ENCODE results near the gene RELN. TPM values are rescaled to one million over a fixed set of nuclear protein-coding genes. Genes with fewer than 3 reads are reported as not detected.

The RELN gene
- total and polyA plus RNA-seq, 2 donors (not counting 1 experiment from before 2014, with no cell fraction given), result 0.33 to 31.8 TPM

DNA sequence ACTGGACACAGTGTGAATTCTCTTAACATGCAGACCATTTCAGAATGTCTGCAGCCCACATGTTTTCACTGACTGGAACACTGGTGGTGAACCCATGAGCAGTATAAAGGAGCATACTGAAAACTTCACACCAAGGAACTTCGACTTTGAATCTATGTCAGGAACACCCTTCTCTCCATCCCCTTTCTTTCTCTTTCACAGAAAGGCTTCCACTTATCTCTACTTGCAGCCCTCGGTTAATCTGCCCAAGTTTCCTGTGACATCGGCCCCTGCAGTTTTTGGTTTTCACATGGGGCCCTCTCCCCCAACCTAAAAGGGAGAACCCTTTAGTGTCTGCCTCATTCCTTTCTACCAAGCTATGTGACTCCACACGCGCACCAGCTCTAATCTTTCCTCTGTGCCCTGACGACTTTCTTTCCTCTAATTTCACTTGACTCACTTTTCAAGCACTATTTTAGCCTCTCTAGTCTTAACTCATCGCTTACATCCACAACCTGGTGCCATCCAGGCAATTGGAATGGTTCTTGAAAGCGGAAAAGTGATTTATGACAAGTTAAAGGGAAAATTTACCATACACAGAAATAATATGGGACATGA lies 70.1 kb downstream of the RELN start:
- DNase-seq (ENCODE audit: low read depth in 2 of 2), result no peak
- H3K27me3 ChIP-seq (ENCODE audit: control insufficient read depth, insufficient read depth, low read length), result no peaks in the 10 kb centered on the region
- no peak overlapping the region for H3K27ac ChIP-seq (ENCODE audit: insufficient read depth, low read length)
- H2AFZ ChIP-seq (ENCODE audit: low read length), result no peak overlapping the region
- TF ChIP-seq CTCF (conservative IDR thresholded peaks at IDR 0.05 in 1 of 2, IDR thresholded peaks at IDR 0.05 in 1 of 2; ENCODE audit: low read depth in 1 of 2, low read length in 2 of 2), result no peak
- no peak for TF ChIP-seq EZH2 (IDR thresholded peaks at IDR 0.05; ENCODE audit: low read length, missing control alignments)
- H3K4me3 ChIP-seq (replicated peaks in 1 of 4; ENCODE audit: control extremely low read depth in 1 of 4, insufficient read depth in 1 of 4, low read depth in 3 of 4, low read length in 4 of 4), result no peak overlapping the region
- H4K20me1 ChIP-seq (ENCODE audit: control insufficient read depth, extremely low read depth, insufficient read depth, low read length), result no peaks in the 10 kb centered on the region
- H3K9ac ChIP-seq (ENCODE audit: insufficient read depth, low read length), result no peak overlapping the region
- H3K4me1 ChIP-seq (ENCODE audit: control insufficient read depth, extremely low read depth, insufficient read depth, low read length), result no peaks in the 10 kb centered on the region
- no peaks in the 10 kb centered on the region for H3K36me3 ChIP-seq (ENCODE audit: control insufficient read depth, insufficient read depth, low read length)
- H3K4me2 ChIP-seq (ENCODE audit: extremely low read depth, insufficient read depth, low read length), result no peak overlapping the region
- no peaks in the 10 kb centered on the region for H3K9me3 ChIP-seq (ENCODE audit: control insufficient read depth, insufficient read depth, low read depth, low read length)
- H3K79me2 ChIP-seq (ENCODE audit: control insufficient read depth, insufficient read depth, low read length), result no peaks in the 10 kb centered on the region

GRCh38 chr7:103918631-103919271 lies 70.7 kb downstream of the RELN start:
- H3K79me2 ChIP-seq (ENCODE audit: control insufficient read depth, insufficient read depth, low read length), result no peaks in the 10 kb centered on the region
- H3K27me3 ChIP-seq (ENCODE audit: control insufficient read depth, insufficient read depth, low read length), result no peaks in the 10 kb centered on the region
- no peak for TF ChIP-seq EZH2 (IDR thresholded peaks at IDR 0.05; ENCODE audit: low read length, missing control alignments)
- TF ChIP-seq CTCF (conservative IDR thresholded peaks at IDR 0.05 in 1 of 2, IDR thresholded peaks at IDR 0.05 in 1 of 2; ENCODE audit: low read depth in 1 of 2, low read length in 2 of 2), result no peak
- H2AFZ ChIP-seq (ENCODE audit: low read length), result no peak overlapping the region
- H4K20me1 ChIP-seq (ENCODE audit: control insufficient read depth, extremely low read depth, insufficient read depth, low read length), result no peaks in the 10 kb centered on the region
- H3K36me3 ChIP-seq (ENCODE audit: control insufficient read depth, insufficient read depth, low read length), result no peaks in the 10 kb centered on the region
- no peak overlapping the region for H3K4me2 ChIP-seq (ENCODE audit: extremely low read depth, insufficient read depth, low read length)
- H3K9me3 ChIP-seq (ENCODE audit: control insufficient read depth, insufficient read depth, low read depth, low read length), result no peaks in the 10 kb centered on the region
- no peak for DNase-seq (ENCODE audit: low read depth in 2 of 2)
- H3K4me1 ChIP-seq (ENCODE audit: control insufficient read depth, extremely low read depth, insufficient read depth, low read length), result no peaks in the 10 kb centered on the region
- H3K4me3 ChIP-seq (replicated peaks in 1 of 4; ENCODE audit: control extremely low read depth in 1 of 4, insufficient read depth in 1 of 4, low read depth in 3 of 4, low read length in 4 of 4), result no peak overlapping the region
- H3K9ac ChIP-seq (ENCODE audit: insufficient read depth, low read length), result no peak overlapping the region
- no peak overlapping the region for H3K27ac ChIP-seq (ENCODE audit: insufficient read depth, low read length)

- no peak overlapping the region for H2AFZ ChIP-seq (ENCODE audit: low read length)
- no peaks in the 10 kb centered on the region for H3K27me3 ChIP-seq (ENCODE audit: control insufficient read depth, insufficient read depth, low read length)
- H3K4me1 ChIP-seq (ENCODE audit: control insufficient read depth, extremely low read depth, insufficient read depth, low read length), result no peaks in the 10 kb centered on the region
- no peaks in the 10 kb centered on the region for H4K20me1 ChIP-seq (ENCODE audit: control insufficient read depth, extremely low read depth, insufficient read depth, low read length)
- no peaks in the 10 kb centered on the region for H3K36me3 ChIP-seq (ENCODE audit: control insufficient read depth, insufficient read depth, low read length)
- no peaks in the 10 kb centered on the region for H3K9me3 ChIP-seq (ENCODE audit: control insufficient read depth, insufficient read depth, low read depth, low read length)
- no peaks in the 10 kb centered on the region for H3K79me2 ChIP-seq (ENCODE audit: control insufficient read depth, insufficient read depth, low read length)
- DNase-seq (ENCODE audit: low read depth in 2 of 2), result peak; percentile 23 to 54
- H3K4me2 ChIP-seq (ENCODE audit: extremely low read depth, insufficient read depth, low read length), result no peak overlapping the region
- no peak overlapping the region for H3K27ac ChIP-seq (ENCODE audit: insufficient read depth, low read length)
- H3K9ac ChIP-seq (ENCODE audit: insufficient read depth, low read length), result no peak overlapping the region
- TF ChIP-seq EZH2 (IDR thresholded peaks at IDR 0.05; ENCODE audit: low read length, missing control alignments) (no peak), CTCF (conservative IDR thresholded peaks at IDR 0.05 in 1 of 2, IDR thresholded peaks at IDR 0.05 in 1 of 2; ENCODE audit: low read depth in 1 of 2, low read length in 2 of 2) (no peak)
- H3K4me3 ChIP-seq (replicated peaks in 1 of 4; ENCODE audit: control extremely low read depth in 1 of 4, insufficient read depth in 1 of 4, low read depth in 3 of 4, low read length in 4 of 4), result no peak overlapping the region
Measured at GRCh38 chr7:103915680-103916357, 73.6 kb downstream of the RELN start.

Measured in fibroblast of lung (primary cell).